GM19239 (cell line): ENCODE results near the gene ABCA7.
"Not testable (repeated sequence)": the region's sequence is repeated elsewhere in the genome, so short reads cannot be mapped to it uniquely, and the experiment has no call there.

Experiments used
- DNase-seq: peaks from one replicate; pipeline ENCODE4 v3.0.0; 2011; ENCODE audit warnings: low spot score; ENCODE audit not compliant: insufficient read length
- FAIRE-seq: peaks from 2 replicates; lab custom pipeline; 2011; peaks lifted over from hg19 to GRCh38; lab: Jason Lieb, UNC

Gene ABCA7

GRCh38 chr19:1110809-1111640 lies 71.1 kb downstream of the ABCA7 start:
- DNase-seq (no peak), FAIRE-seq (no peak)

- DNase-seq = no peak
- no peak for FAIRE-seq
Observed at GRCh38 chr19:1111641-1112267, 71.8 kb downstream of the ABCA7 start.

- no peak for DNase-seq
- FAIRE-seq = no peak
Observed at GRCh38 chr19:1112268-1113029, 72.5 kb downstream of the ABCA7 start.

- FAIRE-seq (peak; percentile 70), DNase-seq (peak; percentile 100)
Observed at GRCh38 chr19:1113030-1113985, 73.4 kb downstream of the ABCA7 start.

- FAIRE-seq = no peak
Observed at GRCh38 chr19:1113986-1114483, 74.1 kb downstream of the ABCA7 start.

GRCh38 chr19:1114728-1115127 lies 74.8 kb downstream of the ABCA7 start:
- not testable (repeated sequence) for DNase-seq, FAIRE-seq

More at GRCh38 chr19:1113986-1114483, 74.1 kb downstream of the ABCA7 start:
- DNase-seq = no peak
